Thoracic aorta (tissue), 2 donors: ENCODE data around the gene FLAD1. TPM values are rescaled to one million over a fixed set of nuclear protein-coding genes. Genes with fewer than 3 reads are reported as not detected.

Experiments
- ATAC-seq: fragments of 150-250 bp; one replicate; pipeline ENCODE4 v1.8.0; 2017; ENCODE audit warnings: low read depth; ENCODE audit not compliant: insufficient number of reproducible peaks, low FRiP score
- DNase-seq: peaks from one replicate; pipeline ENCODE4 v3.0.0-alpha.2; 2020; ENCODE audit warnings: low spot score
- H3K27ac ChIP-seq, 2 donors: fragments of 200-600 bp; sonication (generic); 1 replicate in 1 of 2; 2 replicates in 1 of 2; pipeline ENCODE4 v1.5.1; 2016; ENCODE audit warnings: mild to moderate bottlenecking in 2 of 2, moderate library complexity in 2 of 2
- H3K27me3 ChIP-seq: fragments of 200-600 bp; sonication (generic); replicated peaks from 2 replicates; pipeline ENCODE4 v1.6.0; 2016; ENCODE audit warnings: mild to moderate bottlenecking; ENCODE audit not compliant: insufficient read depth
- H3K36me3 ChIP-seq: fragments of 200-600 bp; sonication (generic); one replicate; pipeline ENCODE4 v1.5.1; 2016
- H3K4me1 ChIP-seq, 2 donors: fragments of 200-600 bp; sonication (generic); 1 replicate in 1 of 2; 2 replicates in 1 of 2; pipeline versions ENCODE4 v1.5.1 to v1.6.0; 2016; ENCODE audit warnings: low read depth in 2 of 2, mild to moderate bottlenecking in 1 of 2; ENCODE audit not compliant: control insufficient read depth in 1 of 2
- H3K4me3 ChIP-seq: fragments of 200-600 bp; sonication (generic); 2 replicates; pipeline ENCODE4 v1.5.1; 2016; ENCODE audit warnings: mild to moderate bottlenecking
- H3K9me3 ChIP-seq: fragments of 200-600 bp; sonication (generic); 2 replicates; pipeline ENCODE4 v1.5.1; 2016
- CTCF ChIP-seq: fragments of 200-600 bp; sonication (generic); IDR thresholded peaks from one replicate; pipeline ENCODE4 v1.5.1; 2019; ENCODE audit warnings: antibody characterized with exemption
- total RNA-seq, 2 donors: library from RNA; depleted of rRNA; stranded (reverse); fragments of >200 nt; gene quantifications; one replicate each; pipeline versions ENCODE4 v1.1.0 to v1.2.3, GENCODE V29; 2016

The FLAD1 gene
- 10 to 100 TPM; 23.8 to 27.2 TPM for total RNA-seq

- Histone ChIP-seq H3K36me3 (peaks cover 12% of the 10 kb centered on the region), H3K4me1 (peaks cover 9 to 16% of the 10 kb centered on the region in 2 donors), H3K9me3 (no peaks in the 10 kb centered on the region), H3K4me3 (peak within 1 kb of the TSS; percentile 71), H3K27ac (peak within 1 kb of the TSS; percentile 10 to 42), H3K27me3 (no peaks in the 10 kb centered on the region)
- no peak for TF ChIP-seq CTCF
- ATAC-seq (peak; percentile 100), DNase-seq (peak; percentile 98)
Measured at GRCh38 chr1:154982897-154983648, at the start of gene FLAD1. Gene FLAD1, plus strand, starts transcription at chr1:154983344. Its CDS starts 351 bp downstream, at chr1:154983695.

- no peaks in the 10 kb centered on the region for H3K9me3 ChIP-seq
- no peaks in the 10 kb centered on the region for H3K27me3 ChIP-seq
- ATAC-seq: no peak
- peaks cover 6% of the 10 kb centered on the region for H3K36me3 ChIP-seq
- H3K27ac ChIP-seq: no peak overlapping the region
- TF ChIP-seq CTCF: no peak
- DNase-seq: no peak
- peaks cover 11 to 29% of the 10 kb centered on the region in 2 donors for H3K4me1 ChIP-seq
- no peak overlapping the region for H3K4me3 ChIP-seq
Measured at GRCh38 chr1:154934358-154934948, 48.7 kb upstream of the FLAD1 start.

GRCh38 chr1:154935749-154936554, 47.2 kb upstream of the FLAD1 start:
- H3K4me1 ChIP-seq: peaks cover 11 to 35% of the 10 kb centered on the region in 2 donors
- ATAC-seq (peak; percentile 4), DNase-seq (no peak)
- H3K36me3 ChIP-seq: no peaks in the 10 kb centered on the region
- no peak for TF ChIP-seq CTCF
- no peaks in the 10 kb centered on the region for H3K27me3 ChIP-seq
- H3K9me3 ChIP-seq: no peaks in the 10 kb centered on the region
- peak overlapping the region; percentile 96 to 98 for H3K27ac ChIP-seq
- peak overlapping the region; percentile 79 for H3K4me3 ChIP-seq

- DNase-seq: peak; percentile 91
- TF ChIP-seq CTCF: no peak
- Histone ChIP-seq H3K36me3 (no peaks in the 10 kb centered on the region), H3K4me1 (peaks cover 11 to 35% of the 10 kb centered on the region in 2 donors), H3K27ac (peak within 1 kb of the TSS; percentile 96 to 98), H3K9me3 (no peaks in the 10 kb centered on the region), H3K4me3 (peak within 1 kb of the TSS; percentile 79), H3K27me3 (no peaks in the 10 kb centered on the region)
- ATAC-seq: peak; percentile 88
Measured at GRCh38 chr1:154936555-154937084, 46.5 kb upstream of the FLAD1 start, which contains the start of gene PMVK. Gene PMVK, minus strand, starts transcription at chr1:154936719. Its CDS starts 34 bp downstream, at chr1:154936685.
